Measurements from ENCODE around the gene PANX2. TPM values are rescaled to one million over a fixed set of nuclear protein-coding genes. Genes with fewer than 3 reads are reported as not detected.

PANX2 gene, protein sequence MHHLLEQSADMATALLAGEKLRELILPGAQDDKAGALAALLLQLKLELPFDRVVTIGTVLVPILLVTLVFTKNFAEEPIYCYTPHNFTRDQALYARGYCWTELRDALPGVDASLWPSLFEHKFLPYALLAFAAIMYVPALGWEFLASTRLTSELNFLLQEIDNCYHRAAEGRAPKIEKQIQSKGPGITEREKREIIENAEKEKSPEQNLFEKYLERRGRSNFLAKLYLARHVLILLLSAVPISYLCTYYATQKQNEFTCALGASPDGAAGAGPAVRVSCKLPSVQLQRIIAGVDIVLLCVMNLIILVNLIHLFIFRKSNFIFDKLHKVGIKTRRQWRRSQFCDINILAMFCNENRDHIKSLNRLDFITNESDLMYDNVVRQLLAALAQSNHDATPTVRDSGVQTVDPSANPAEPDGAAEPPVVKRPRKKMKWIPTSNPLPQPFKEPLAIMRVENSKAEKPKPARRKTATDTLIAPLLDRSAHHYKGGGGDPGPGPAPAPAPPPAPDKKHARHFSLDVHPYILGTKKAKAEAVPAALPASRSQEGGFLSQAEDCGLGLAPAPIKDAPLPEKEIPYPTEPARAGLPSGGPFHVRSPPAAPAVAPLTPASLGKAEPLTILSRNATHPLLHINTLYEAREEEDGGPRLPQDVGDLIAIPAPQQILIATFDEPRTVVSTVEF
- 0.26 and 0.77 TPM in 2 replicates for total RNA-seq

DNA sequence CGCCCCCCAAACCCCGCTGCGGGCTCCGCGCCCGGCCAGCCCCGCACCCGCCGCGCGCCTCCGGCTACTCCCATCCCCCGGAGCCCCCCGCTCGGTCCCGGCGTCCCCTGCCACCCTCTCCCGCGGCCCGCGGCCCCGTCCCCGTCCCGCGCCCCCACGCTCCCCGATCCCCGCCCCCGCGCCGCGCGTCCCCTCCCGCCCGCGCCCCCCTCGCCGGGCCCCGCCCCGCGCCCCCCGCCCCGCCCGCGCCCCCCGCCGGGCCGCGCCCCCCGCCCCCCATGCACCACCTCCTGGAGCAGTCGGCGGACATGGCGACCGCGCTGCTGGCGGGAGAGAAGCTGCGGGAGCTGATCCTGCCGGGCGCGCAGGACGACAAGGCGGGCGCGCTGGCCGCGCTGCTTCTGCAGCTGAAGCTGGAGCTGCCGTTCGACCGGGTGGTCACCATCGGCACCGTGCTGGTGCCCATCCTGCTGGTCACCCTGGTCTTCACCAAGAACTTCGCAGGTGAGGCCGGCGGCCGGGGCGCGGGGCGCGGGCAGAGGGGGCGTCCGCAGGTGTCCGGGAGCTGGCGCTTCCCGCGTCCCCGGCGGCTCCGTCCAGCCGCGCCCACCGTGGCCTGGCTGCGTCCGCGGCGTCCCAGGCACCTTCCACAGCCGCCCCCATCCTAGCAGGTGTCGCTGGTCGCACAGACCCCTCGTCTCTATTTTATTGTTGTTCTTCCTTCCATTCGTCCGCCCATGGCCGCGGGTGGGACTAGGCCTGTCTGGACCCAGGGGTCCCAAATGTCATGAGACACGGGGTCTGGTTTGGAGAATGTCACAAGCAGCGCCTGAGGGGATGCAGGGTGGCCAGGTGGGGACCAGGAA is at the start of gene PANX2:
PANX2 (plus strand) TSS at position 279 of the 866 bp plus-strand sequence; CDS start at position 279, 0 bp downstream.
- no peaks in the 10 kb centered on the region for H3K36me3 ChIP-seq (ENCODE audit: control insufficient read depth, insufficient read depth, low read length)
- TF ChIP-seq CTCF (IDR thresholded peaks at IDR 0.05; ENCODE audit: insufficient read depth, low read length, severe bottlenecking): no peak
- peaks cover 3% of the 10 kb centered on the region for H3K27me3 ChIP-seq (ENCODE audit: control insufficient read depth, insufficient read depth, low read length)
- FAIRE-seq (no peak), DNase-seq (ENCODE audit: low read depth) (no peak)
- H3K4me3 ChIP-seq (ENCODE audit: low read depth, low read length): peak within 1 kb of the TSS; percentile 32

- Histone ChIP-seq H3K36me3 (ENCODE audit: control insufficient read depth, insufficient read depth, low read length) (no peaks in the 10 kb centered on the region), H3K4me3 (ENCODE audit: low read depth, low read length) (no peak overlapping the region), H3K27me3 (ENCODE audit: control insufficient read depth, insufficient read depth, low read length) (no peaks in the 10 kb centered on the region)
- FAIRE-seq (no peak), DNase-seq (ENCODE audit: low read depth) (no peak)
- TF ChIP-seq CTCF (IDR thresholded peaks at IDR 0.05; ENCODE audit: insufficient read depth, low read length, severe bottlenecking): no peak
Measured at GRCh38 chr22:50121202-50121740, 49.3 kb upstream of the PANX2 start.

- no peaks in the 10 kb centered on the region for H3K36me3 ChIP-seq (ENCODE audit: control insufficient read depth, insufficient read depth, low read length)
- TF ChIP-seq CTCF (IDR thresholded peaks at IDR 0.05; ENCODE audit: insufficient read depth, low read length, severe bottlenecking): no peak
- H3K4me3 ChIP-seq (ENCODE audit: low read depth, low read length): no peak overlapping the region
- no peak for DNase-seq (ENCODE audit: low read depth)
- no peaks in the 10 kb centered on the region for H3K27me3 ChIP-seq (ENCODE audit: control insufficient read depth, insufficient read depth, low read length)
- FAIRE-seq: no peak
Measured at GRCh38 chr22:50123119-50123518, 47.4 kb upstream of the PANX2 start.

- no peaks in the 10 kb centered on the region for H3K27me3 ChIP-seq (ENCODE audit: control insufficient read depth, insufficient read depth, low read length)
- FAIRE-seq (no peak), DNase-seq (ENCODE audit: low read depth) (no peak)
- no peak overlapping the region for H3K4me3 ChIP-seq (ENCODE audit: low read depth, low read length)
- no peak for TF ChIP-seq CTCF (IDR thresholded peaks at IDR 0.05; ENCODE audit: insufficient read depth, low read length, severe bottlenecking)
- H3K36me3 ChIP-seq (ENCODE audit: control insufficient read depth, insufficient read depth, low read length): no peaks in the 10 kb centered on the region
Measured at GRCh38 chr22:50125029-50125428, 45.5 kb upstream of the PANX2 start.

- no peak for TF ChIP-seq CTCF (IDR thresholded peaks at IDR 0.05; ENCODE audit: insufficient read depth, low read length, severe bottlenecking)
- Histone ChIP-seq H3K36me3 (ENCODE audit: control insufficient read depth, insufficient read depth, low read length) (no peaks in the 10 kb centered on the region), H3K27me3 (ENCODE audit: control insufficient read depth, insufficient read depth, low read length) (no peaks in the 10 kb centered on the region), H3K4me3 (ENCODE audit: low read depth, low read length) (no peak overlapping the region)
- DNase-seq (ENCODE audit: low read depth): no peak
- FAIRE-seq: no peak
Measured at GRCh38 chr22:50129121-50129736, 41.3 kb upstream of the PANX2 start.
